H9 (cell line): ENCODE results near the gene TRMT1L. TPM values are rescaled to one million over a fixed set of nuclear protein-coding genes. Genes with fewer than 3 reads are reported as not detected.

ENCODE experiments used
- DNase-seq: peaks from one replicate; pipeline ENCODE4 v3.0.0-alpha.2; 2017
- H2AFZ ChIP-seq: one replicate; pipeline ENCODE4 v1.6.1; 2013; ENCODE audit warnings: mild to moderate bottlenecking, low read length, control low read depth, moderate library complexity
- H2AK5ac ChIP-seq: 2 replicates; pipeline ENCODE4 v1.6.1; 2013; ENCODE audit warnings: low read length, control low read depth, mixed read lengths; ENCODE audit not compliant: insufficient read length
- H2BK120ac ChIP-seq: one replicate; pipeline ENCODE4 v1.6.1; 2013; ENCODE audit warnings: low read depth, mild to moderate bottlenecking, low read length, control low read depth, inconsistent platforms; ENCODE audit not compliant: poor library complexity, severe bottlenecking
- H2BK12ac ChIP-seq: 2 replicates; pipeline ENCODE4 v1.6.1; 2013; ENCODE audit warnings: low read length, control low read depth, mixed read lengths, low read depth; ENCODE audit not compliant: insufficient read length
- H2BK15ac ChIP-seq: 2 replicates; pipeline ENCODE4 v1.6.1; 2013; ENCODE audit warnings: low read depth, low read length, control low read depth
- H2BK20ac ChIP-seq: one replicate; pipeline ENCODE4 v1.6.1; 2013; ENCODE audit warnings: low read depth, mild to moderate bottlenecking, low read length, control low read depth, inconsistent platforms; ENCODE audit not compliant: poor library complexity, severe bottlenecking
- H2BK5ac ChIP-seq: 2 replicates; pipeline ENCODE4 v1.6.1; 2013; ENCODE audit warnings: low read length, control low read depth, mixed read lengths; ENCODE audit not compliant: insufficient read length
- H3K14ac ChIP-seq: 2 replicates; pipeline ENCODE4 v1.6.1; 2013; ENCODE audit warnings: low read length, control low read depth; ENCODE audit not compliant: insufficient read depth
- H3K18ac ChIP-seq: 2 replicates; pipeline ENCODE4 v1.6.1; 2013; ENCODE audit warnings: low read depth, mild to moderate bottlenecking, mixed read lengths, low read length, control low read depth; ENCODE audit not compliant: insufficient read length
- H3K23ac ChIP-seq: 2 replicates; pipeline ENCODE4 v1.6.1; 2013; ENCODE audit warnings: low read length, control low read depth, mixed read lengths, low read depth; ENCODE audit not compliant: insufficient read length
- H3K23me2 ChIP-seq: 2 replicates; pipeline ENCODE4 v1.6.1; 2013; ENCODE audit warnings: low read depth, mild to moderate bottlenecking, mixed read lengths, low read length, control low read depth; ENCODE audit not compliant: insufficient read length, poor library complexity, severe bottlenecking
- H3K27ac ChIP-seq: 2 replicates; pipeline ENCODE4 v1.5.1; 2013; ENCODE audit warnings: low read length, control low read depth, mixed read lengths, low read depth; ENCODE audit not compliant: insufficient read length
- H3K27me3 ChIP-seq: 2 replicates; pipeline ENCODE4 v1.6.1; 2013; ENCODE audit warnings: low read length, control low read depth, inconsistent platforms; ENCODE audit not compliant: insufficient read depth
- H3K4ac ChIP-seq: 2 replicates; pipeline ENCODE4 v1.6.1; 2013; ENCODE audit warnings: low read depth, mild to moderate bottlenecking, control low read depth, inconsistent platforms, low read length, moderate library complexity
- H3K4me1 ChIP-seq: 2 replicates; pipeline ENCODE4 v1.6.1; 2013; ENCODE audit warnings: low read length, control low read depth, inconsistent platforms; ENCODE audit not compliant: insufficient read depth
- H3K4me2 ChIP-seq: 2 replicates; pipeline ENCODE4 v1.6.1; 2013; ENCODE audit warnings: low read length, control low read depth, mixed read lengths; ENCODE audit not compliant: insufficient read length, insufficient read depth
- H3K56ac ChIP-seq: 2 replicates; pipeline ENCODE4 v1.6.1; 2013; ENCODE audit warnings: low read depth, mild to moderate bottlenecking, mixed read lengths, low read length, control low read depth; ENCODE audit not compliant: insufficient read length
- H3K79me1 ChIP-seq: 2 replicates; pipeline ENCODE4 v1.6.1; 2013; ENCODE audit warnings: low read depth, mild to moderate bottlenecking, moderate library complexity, low read length, control low read depth, inconsistent platforms; ENCODE audit not compliant: insufficient read depth, poor library complexity, severe bottlenecking
- H3K79me2 ChIP-seq: 2 replicates; pipeline ENCODE4 v1.6.1; 2013; ENCODE audit warnings: low read length, control low read depth, inconsistent platforms; ENCODE audit not compliant: insufficient read depth
- H3K9ac ChIP-seq: 2 replicates; pipeline ENCODE4 v1.6.1; 2013; ENCODE audit warnings: low read length, control low read depth, mixed read lengths; ENCODE audit not compliant: insufficient read length; ENCODE audit errors: extremely low read depth
- H3K9me3 ChIP-seq: one replicate; pipeline ENCODE4 v1.6.1; 2013; ENCODE audit warnings: low read depth, low read length, inconsistent platforms; ENCODE audit not compliant: control insufficient read depth
- H3T11ph ChIP-seq: one replicate; pipeline ENCODE4 v1.6.1; 2013; ENCODE audit warnings: mild to moderate bottlenecking, low read length, control low read depth, inconsistent platforms
- H4K20me1 ChIP-seq: one replicate; pipeline ENCODE4 v1.6.1; 2013; ENCODE audit not compliant: control insufficient read depth, insufficient read length, insufficient read depth
- H4K5ac ChIP-seq: 2 replicates; pipeline ENCODE4 v1.6.1; 2013; ENCODE audit warnings: low read depth, mild to moderate bottlenecking, mixed read lengths, low read length, control low read depth; ENCODE audit not compliant: insufficient read length
- H4K8ac ChIP-seq: replicated peaks from 2 replicates; pipeline ENCODE4 v1.6.1; 2013; ENCODE audit warnings: low read length, control low read depth, mixed read lengths, low read depth; ENCODE audit not compliant: insufficient read length
- H4K91ac ChIP-seq: 2 replicates; pipeline ENCODE4 v1.6.1; 2013; ENCODE audit warnings: low read depth, mild to moderate bottlenecking, moderate library complexity, mixed read lengths, low read length, control low read depth; ENCODE audit not compliant: insufficient read length
- H3K27ac Mint-ChIP-seq, 3 experiments: 2 replicates in 2 of 3; 3 replicates in 1 of 3; pipeline ENCODE4 v1.8.0; 2020 to 2021; ENCODE audit warnings: mixed read lengths in 3 of 3, mild to moderate bottlenecking in 1 of 3, moderate library complexity in 1 of 3
- H3K27me3 Mint-ChIP-seq: 2 replicates; pipeline ENCODE4 v1.8.0; 2021; ENCODE audit warnings: low read depth, mild to moderate bottlenecking, moderate library complexity, mixed read lengths
- H3K36me3 Mint-ChIP-seq, 3 experiments: 2 replicates in 2 of 3; 3 replicates in 1 of 3; pipeline ENCODE4 v1.8.0; 2020 to 2021; ENCODE audit warnings: low read depth in 3 of 3, mixed read lengths in 3 of 3; ENCODE audit not compliant: insufficient read depth in 1 of 3
- H3K4me1 Mint-ChIP-seq, 2 experiments: 2 replicates each; pipeline ENCODE4 v1.8.0; 2020; ENCODE audit warnings: mixed read lengths in 2 of 2
- H3K4me3 Mint-ChIP-seq, 2 experiments: 2 replicates in 1 of 2; 3 replicates in 1 of 2; pipeline ENCODE4 v1.8.0; 2020 to 2021; ENCODE audit warnings: mild to moderate bottlenecking in 2 of 2, mixed read lengths in 2 of 2, moderate library complexity in 1 of 2
- H3K9me3 Mint-ChIP-seq, 2 experiments: 2 replicates in 1 of 2; 3 replicates in 1 of 2; pipeline ENCODE4 v1.8.0; 2020; ENCODE audit warnings: mild to moderate bottlenecking in 2 of 2, mixed read lengths in 2 of 2, moderate library complexity in 1 of 2
- CTCF ChIP-seq: fragments of 200-600 bp; sonication (generic); conservative IDR thresholded peaks from 3 replicates; pipeline ENCODE4 v1.8.0; 2021; ENCODE audit warnings: antibody characterized with exemption, mild to moderate bottlenecking
- total RNA-seq: library from RNA; stranded (reverse); gene quantifications from 2 replicates; pipeline ENCODE4 v1.2.1, GENCODE V29; 2021

Gene TRMT1L
- total RNA-seq, 1 experiment from 2014 or later, result 17.9 TPM

- peaks cover 44 to 53% of the 10 kb centered on the region in 2 experiments for H3K4me1 Mint-ChIP-seq
- Histone ChIP-seq H2BK20ac (no peak overlapping the region), H3K23ac (no peak overlapping the region), H3T11ph (no peak overlapping the region), H4K5ac (no peak overlapping the region), H3K4ac (no peak overlapping the region), H3K14ac (no peak overlapping the region), H2BK12ac (no peak overlapping the region), H3K79me1 (peaks cover 3% of the 10 kb centered on the region), H3K9ac (no peak overlapping the region), H2BK120ac (no peak overlapping the region), H3K9me3 (no peaks in the 10 kb centered on the region), H3K79me2 (peaks cover 26% of the 10 kb centered on the region; the same call in 1 of the 2 replicates), H4K91ac (no peak overlapping the region), H2BK15ac (no peak overlapping the region), H3K56ac (no peak overlapping the region), H3K4me2 (no peak overlapping the region), H3K18ac (no peak overlapping the region), H3K27ac (no peak overlapping the region), H2AK5ac (no peak overlapping the region), H3K4me1 (peaks cover 8% of the 10 kb centered on the region; the same call in 1 of the 2 replicates), H3K27me3 (no peaks in the 10 kb centered on the region), H4K20me1 (no peaks in the 10 kb centered on the region), H2AFZ (no peak overlapping the region), H4K8ac (no peak overlapping the region), H3K23me2 (no peaks in the 10 kb centered on the region), H2BK5ac (no peak overlapping the region)
- DNase-seq, result no peak
- H3K9me3 Mint-ChIP-seq, result peaks cover 6 to 12% of the 10 kb centered on the region in 2 experiments; a peak in 4 of 5 replicates
- H3K4me3 Mint-ChIP-seq, result no peak overlapping the region
- no peak for TF ChIP-seq CTCF
- no peaks in the 10 kb centered on the region for H3K27me3 Mint-ChIP-seq
- H3K36me3 Mint-ChIP-seq, result peaks cover 20 to 39% (median 28%) of the 10 kb centered on the region in 3 experiments
- H3K27ac Mint-ChIP-seq, result peak overlapping the region in 1 of 3 experiments; percentile 76; a peak in 2 of 7 replicates
These were observed 88.4 kb downstream of the TRMT1L start for GRCh38 chr1:185068341-185068740.

Other genes with a start within 250 kb of the TRMT1L start
- gene NIBAN1, start 182.4 kb downstream of the TRMT1L start, total RNA-seq, result 5.9 and 6.0 TPM in 2 replicates
- gene RNF2, start 111.4 kb downstream of the TRMT1L start, total RNA-seq, result 75.3 and 77.0 TPM in 2 replicates
- gene SWT1, start 214 bp upstream of the TRMT1L start, total RNA-seq, result 5.2 and 5.8 TPM in 2 replicates
- 104 and 110 TPM in 2 replicates for gene IVNS1ABP, start 160.3 kb upstream of the TRMT1L start, total RNA-seq